Kasumi-1 (cell line): ENCODE data around the gene YBX1.

Experiments
- DNase-seq, 2 experiments: peaks; one replicate each; lab custom pipeline; 2025; lab: John Stamatoyannopoulos, UW

Gene YBX1

DNA sequence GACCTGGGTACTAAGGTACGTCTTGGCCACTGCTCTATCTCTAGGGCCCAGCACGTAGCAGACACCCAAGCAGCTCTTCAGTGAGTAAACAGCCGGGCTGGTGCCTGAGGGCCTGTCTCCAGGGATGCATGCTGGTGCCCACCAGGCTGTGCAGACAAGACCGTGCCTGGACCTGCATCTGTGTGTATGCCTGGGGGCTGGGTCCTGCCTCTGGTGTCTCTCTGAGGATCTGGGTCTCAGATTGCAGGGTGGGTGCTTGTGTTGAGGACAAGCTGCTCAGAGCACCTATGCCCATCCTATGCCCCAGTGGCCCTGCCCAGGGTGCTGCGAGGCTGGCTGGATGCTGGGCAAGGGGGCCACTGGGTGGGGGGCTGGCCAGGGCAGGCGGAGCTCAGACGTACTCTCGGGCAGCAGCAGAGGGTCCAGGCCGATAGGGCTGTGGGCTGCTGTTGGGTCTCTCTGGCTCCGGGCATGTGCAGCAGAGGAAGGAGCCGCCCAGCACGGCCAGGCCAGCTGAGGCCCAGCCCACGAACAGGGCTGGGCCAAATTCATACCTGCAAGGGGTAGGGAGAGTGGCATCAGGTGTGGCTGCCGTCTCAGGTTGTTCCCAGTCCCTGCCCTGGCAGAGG is 53.4 kb downstream of the YBX1 start:
- DNase-seq, result no peak

- DNase-seq, result peak; percentile 25 to 48
These were observed 53.9 kb downstream of the YBX1 start for GRCh38 chr1:42736152-42736551.

DNA sequence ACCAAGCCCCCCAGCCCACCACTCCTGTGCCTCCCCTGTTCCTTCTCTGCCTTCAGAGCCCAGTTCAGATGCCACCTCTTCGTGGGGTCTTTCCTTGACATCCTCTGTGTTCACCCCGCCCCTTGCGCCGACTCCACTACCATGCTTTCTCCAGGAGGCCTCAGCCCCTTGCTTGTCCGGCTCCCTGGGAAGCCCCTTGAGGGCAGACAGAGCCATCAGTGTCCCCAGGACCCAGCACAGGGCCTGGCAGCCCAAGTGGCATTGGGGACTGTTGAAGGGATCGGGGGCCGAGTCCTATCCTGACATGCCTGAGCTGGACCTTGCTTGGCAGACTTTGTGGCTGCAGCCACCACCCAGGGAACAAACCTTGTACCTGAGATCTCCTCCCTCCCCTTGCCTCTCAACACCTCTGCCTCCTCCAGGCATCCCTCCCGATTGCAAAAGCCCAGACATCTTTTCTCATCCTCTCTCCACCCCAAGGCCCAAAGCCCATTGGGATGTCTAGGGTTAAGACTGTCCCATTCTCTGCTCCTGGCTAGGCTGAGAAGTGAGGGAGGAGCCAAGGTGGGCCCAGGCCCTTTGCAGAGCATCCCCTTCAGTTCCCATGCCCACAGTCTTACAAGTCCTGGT is 54.5 kb downstream of the YBX1 start:
- no peak for DNase-seq

DNA sequence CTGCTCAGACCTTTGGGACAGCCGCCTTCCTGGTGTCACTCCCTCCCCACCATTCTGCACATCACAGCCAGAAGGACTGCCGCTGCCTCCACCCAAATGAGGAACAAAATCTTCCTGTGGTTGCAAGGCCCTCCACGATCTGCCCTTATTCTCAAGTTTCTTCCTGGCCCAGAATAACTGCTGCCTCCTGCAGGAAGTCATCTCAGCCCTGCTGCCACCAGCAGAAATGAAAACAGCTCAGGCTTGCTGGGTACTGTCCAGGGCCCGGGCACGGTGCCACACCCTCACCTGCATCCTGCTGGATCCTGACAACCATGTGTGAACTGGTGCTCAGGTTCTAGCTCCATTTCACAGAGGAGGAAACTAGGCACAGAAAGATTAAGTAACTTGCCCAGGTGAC is 55.0 kb downstream of the YBX1 start:
- peak; percentile 98 for DNase-seq

GRCh38 chr1:42737986-42738677 is 55.9 kb downstream of the YBX1 start:
- DNase-seq, result no peak

GRCh38 chr1:42738678-42739226 is 56.5 kb downstream of the YBX1 start:
- peak; percentile 14 to 30 for DNase-seq

- no peak for DNase-seq
These were observed 57.8 kb downstream of the YBX1 start, which contains the start of gene CLDN19 for GRCh38 chr1:42739753-42740700. TSS of gene CLDN19 (minus strand) at chr1:42740236. CDS start at chr1:42740063, 173 bp downstream.

DNA sequence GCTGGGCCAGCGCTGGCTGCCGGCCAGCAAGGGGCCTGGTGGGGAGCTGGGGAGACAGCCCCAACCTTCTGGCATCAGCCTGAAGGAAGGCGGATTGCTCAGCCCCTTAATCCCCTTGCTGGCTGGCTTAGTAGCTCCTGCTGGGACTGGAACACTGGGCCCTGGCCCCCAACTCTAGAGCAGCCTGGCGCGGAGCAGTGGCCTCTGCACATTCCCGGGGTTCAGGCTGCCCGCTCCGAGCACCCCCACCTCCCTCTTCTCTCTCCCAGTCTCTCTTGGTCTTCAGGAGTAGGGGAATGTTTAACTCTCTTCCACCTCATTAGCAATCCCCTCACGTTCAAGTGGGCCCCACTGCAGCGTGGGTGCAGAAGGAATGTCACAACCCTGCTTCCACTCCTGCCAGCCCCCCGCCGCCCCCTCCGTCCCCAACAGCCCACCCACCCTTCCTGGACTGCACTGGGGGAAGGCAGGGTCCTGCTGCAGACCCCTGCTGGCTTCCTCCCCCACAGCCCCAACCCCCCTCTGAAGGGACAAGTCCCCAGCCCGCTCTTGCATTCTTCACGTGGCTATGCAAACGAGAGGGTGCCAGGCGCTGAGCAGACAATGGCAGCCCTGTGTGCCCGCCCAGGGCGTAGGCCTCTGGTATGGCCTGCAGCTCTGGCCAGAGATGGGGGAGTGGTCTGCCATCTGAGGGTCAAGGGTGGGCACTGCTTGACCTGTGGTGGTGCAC is 58.8 kb downstream of the YBX1 start:
- no peak for DNase-seq

DNA sequence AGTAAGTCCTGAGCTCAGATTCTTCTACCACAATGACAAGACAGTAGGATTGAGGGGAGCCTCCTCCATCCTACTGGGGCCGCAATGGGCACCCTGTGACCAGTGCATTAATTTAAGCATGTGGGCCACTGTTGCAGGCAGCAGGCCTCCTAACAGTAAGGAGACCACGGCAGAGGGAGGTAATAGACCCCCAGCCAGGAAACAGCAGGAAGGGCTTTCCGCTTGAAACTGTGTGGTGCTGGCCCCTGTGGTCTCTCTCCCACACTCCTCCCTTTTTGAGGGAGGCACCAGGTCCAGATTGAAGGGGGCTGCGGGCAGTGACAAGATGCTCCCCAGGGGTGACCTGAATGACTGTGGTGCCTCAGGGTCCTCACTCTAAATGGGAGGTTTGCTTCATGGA is 59.5 kb downstream of the YBX1 start:
- no peak for DNase-seq

DNA sequence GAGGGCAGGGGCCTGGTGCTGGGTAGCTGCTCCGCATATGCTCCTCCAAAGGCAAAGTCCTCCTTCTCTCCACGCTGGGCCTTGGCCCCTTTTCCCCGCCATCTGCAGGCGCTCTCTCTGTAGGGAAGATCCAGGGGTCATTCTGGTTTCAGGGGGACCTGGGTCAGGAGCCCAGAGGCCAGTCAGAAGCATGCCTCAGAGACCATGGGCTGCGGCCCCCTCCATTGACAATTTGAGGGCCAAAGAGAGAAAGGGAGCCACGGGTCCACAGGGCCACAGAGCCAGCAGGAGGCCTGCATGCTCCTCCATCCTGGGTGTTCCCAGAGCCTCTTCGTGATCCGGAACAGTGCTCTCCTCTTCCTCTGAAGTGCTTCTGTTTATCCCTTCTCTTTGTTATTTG is 59.9 kb downstream of the YBX1 start:
- no peak for DNase-seq

GRCh38 chr1:42742617-42743316 is 60.5 kb downstream of the YBX1 start:
- no peak for DNase-seq

DNA sequence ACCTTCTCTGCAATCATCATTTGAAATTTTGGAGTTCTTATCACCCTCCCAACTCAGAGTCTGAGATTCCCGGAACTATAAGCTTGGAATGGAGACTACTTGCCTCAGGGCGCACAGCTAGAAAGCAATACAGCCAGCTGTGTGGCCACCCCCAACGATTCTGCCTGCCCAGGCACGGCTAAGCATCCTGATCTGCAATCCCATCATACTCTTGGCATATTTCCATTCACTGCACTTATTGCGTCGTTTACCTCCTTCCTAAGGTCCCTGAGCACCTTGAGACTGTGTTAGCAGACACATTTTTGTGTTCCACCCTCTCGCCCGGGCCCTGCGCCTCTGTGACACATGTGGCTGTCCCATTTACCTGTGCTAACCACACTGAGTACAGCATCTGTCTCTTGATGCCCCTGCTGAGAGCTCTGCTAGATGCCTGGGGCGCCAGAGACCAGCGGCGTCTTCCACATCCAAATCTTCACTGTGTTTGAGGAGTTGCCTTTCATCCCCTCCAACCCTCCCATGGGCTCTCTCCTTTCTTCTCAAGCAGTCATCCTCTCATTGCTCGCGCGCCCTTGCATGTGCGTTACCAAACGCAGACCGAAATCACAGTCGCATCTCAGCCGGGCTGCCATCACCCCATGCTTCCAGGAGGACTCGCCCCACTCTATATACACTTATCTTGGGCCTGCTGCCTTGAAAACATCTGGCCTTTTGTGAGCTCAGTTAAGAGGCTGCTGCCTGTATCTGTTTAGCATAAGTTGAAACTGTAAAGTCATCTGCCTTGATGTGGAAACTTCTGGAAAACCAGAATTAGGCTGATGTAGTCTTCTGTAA is 61.3 kb downstream of the YBX1 start:
- no peak for DNase-seq

GRCh38 chr1:42744148-42744413 is 61.9 kb downstream of the YBX1 start:
- DNase-seq, result no peak

DNA sequence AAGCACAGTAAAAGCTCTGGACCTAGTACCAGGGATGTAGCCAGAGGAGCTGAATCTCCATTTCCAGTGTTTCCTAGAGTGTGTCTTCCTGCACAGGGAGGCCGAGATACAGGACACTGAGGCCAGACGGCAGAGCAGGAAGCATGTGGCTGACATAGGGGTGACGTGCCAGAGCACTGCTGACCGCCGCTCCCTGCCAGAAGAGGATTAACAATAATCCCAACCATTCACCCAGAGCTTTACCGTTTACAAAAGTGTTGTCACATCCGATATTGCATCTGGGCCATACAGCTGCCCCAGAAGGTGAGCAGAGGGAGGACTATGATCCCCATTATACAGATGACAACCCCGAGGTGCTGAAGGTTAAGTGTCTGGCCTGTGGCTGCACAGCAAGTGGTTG is 63.6 kb downstream of the YBX1 start:
- DNase-seq, result no peak

DNA sequence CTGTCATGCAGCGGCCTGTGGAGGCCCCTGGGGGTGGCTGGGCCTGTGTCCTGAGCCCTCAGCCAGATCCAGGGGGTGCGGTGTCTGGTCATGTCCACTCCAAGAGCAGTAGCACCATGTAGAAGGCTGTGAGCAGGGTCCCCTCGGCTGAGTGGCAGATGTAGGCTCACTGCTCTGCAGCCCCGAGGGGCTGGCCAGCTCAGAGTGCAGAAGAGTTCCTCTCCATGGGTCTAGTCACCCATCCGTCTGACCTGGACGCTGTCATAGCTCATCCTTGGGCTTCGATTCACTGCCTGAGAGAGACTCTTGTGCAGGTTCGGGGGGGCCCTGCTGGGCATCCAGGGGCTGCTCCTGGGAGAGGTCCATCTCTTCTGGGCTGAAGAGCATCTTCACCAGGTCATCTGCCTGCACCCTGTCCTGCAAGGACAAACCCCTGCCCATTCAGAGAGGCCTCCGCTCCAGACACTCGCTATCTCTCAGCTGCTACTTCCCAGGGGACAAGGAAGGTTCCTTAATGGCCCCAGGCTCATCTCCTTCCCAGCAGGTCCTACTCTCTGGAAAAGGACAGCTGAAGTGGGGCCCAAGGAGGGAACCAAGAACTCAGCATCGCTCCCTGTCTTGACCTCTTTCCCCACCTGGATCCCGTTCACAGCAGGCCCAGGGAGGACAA is 64.4 kb downstream of the YBX1 start:
- DNase-seq, result no peak

DNA sequence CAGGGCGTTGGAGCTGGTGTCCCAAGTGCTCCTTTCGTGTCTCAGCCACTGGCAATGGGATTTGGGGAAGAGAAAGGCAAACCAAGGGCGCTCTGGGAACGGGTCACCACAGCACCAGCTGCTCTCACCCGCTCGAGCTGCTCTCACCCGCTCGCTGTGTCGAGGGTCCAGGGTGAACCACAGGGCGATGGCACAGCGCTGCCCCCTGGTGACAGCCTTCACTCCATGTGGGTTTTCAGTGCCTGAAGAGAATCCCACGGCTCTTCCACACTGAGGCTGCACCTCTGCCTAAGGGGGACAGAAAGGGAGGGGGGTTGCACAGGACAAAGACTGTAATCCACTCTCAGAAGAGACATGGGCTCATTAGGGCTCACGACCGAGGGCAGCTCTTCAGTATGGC is 64.9 kb downstream of the YBX1 start:
- DNase-seq, result peak; percentile 20 to 31

GRCh38 chr1:42748021-42748420 is 65.8 kb downstream of the YBX1 start:
- DNase-seq, result no peak

GRCh38 chr1:42748461-42749410 is 66.5 kb downstream of the YBX1 start:
- DNase-seq, result no peak
